GM10266 (cell line): ENCODE results near the gene CEND1.

Experiments used
- DNase-seq: peaks from one replicate; pipeline ENCODE4 v3.0.0; 2012; ENCODE audit errors: extremely low spot score
- CTCF ChIP-seq: IDR thresholded peaks from 2 replicates; pipeline ENCODE4 v1.5.1; 2012; ENCODE audit warnings: mild to moderate bottlenecking, low read depth; ENCODE audit not compliant: control insufficient read depth, insufficient read depth; ENCODE audit errors: missing control alignments

Gene CEND1

GRCh38 chr11:772429-773390 lies 17.2 kb downstream of the CEND1 start:
- DNase-seq, result no peak
- TF ChIP-seq CTCF, result no peak

- TF ChIP-seq CTCF, result no peak
- no peak for DNase-seq
Observed at GRCh38 chr11:771617-772204, 18.2 kb downstream of the CEND1 start.

- TF ChIP-seq CTCF, result no peak
Observed at GRCh38 chr11:770642-771616, 19.0 kb downstream of the CEND1 start.

GRCh38 chr11:769887-770641 lies 19.8 kb downstream of the CEND1 start:
- TF ChIP-seq CTCF, result no peak
- DNase-seq, result no peak

More at GRCh38 chr11:770642-771616, 19.0 kb downstream of the CEND1 start:
- DNase-seq, result no peak

GRCh38 chr11:767238-767637 lies 22.7 kb downstream of the CEND1 start:
- TF ChIP-seq CTCF, result no peak
- no peak for DNase-seq

- DNase-seq, result no peak
- TF ChIP-seq CTCF, result no peak
Observed at GRCh38 chr11:766936-767210, 23.0 kb downstream of the CEND1 start.
